Panc1 (cell line): ENCODE data around the gene GPR149.

Source experiments
- POLR2AphosphoS5 ChIP-seq: IDR thresholded peaks from 2 replicates; pipeline ENCODE4 v1.6.1; 2012; ENCODE audit warnings: mild to moderate bottlenecking, low read depth, low read length, moderate library complexity
- SIN3A ChIP-seq: IDR thresholded peaks from 2 replicates; pipeline ENCODE4 v1.6.1; 2012; ENCODE audit warnings: low read depth, mild to moderate bottlenecking, low read length, moderate library complexity, borderline replicate concordance; ENCODE audit not compliant: insufficient read depth
- TCF7L2 ChIP-seq: IDR thresholded peaks from 2 replicates; pipeline ENCODE4 v1.6.1; 2011; ENCODE audit warnings: mild to moderate bottlenecking, low read depth, low read length, inconsistent platforms
- TF ChIP-seq, protein P1 (sequence below): fragments of 450-650 bp; IDR thresholded peaks from 2 replicates; pipeline ENCODE4 v1.5.1; 2017; ENCODE audit warnings: mild to moderate bottlenecking
- TF ChIP-seq, protein P2 (sequence below), 2 experiments: IDR thresholded peaks; 2 replicates each; pipeline ENCODE4 v1.6.1; 2011 to 2012; ENCODE audit warnings: low read depth in 2 of 2, control low read depth in 1 of 2, low read length in 1 of 2, mild to moderate bottlenecking in 1 of 2, moderate library complexity in 1 of 2; ENCODE audit not compliant: insufficient read depth in 1 of 2

DNA sequence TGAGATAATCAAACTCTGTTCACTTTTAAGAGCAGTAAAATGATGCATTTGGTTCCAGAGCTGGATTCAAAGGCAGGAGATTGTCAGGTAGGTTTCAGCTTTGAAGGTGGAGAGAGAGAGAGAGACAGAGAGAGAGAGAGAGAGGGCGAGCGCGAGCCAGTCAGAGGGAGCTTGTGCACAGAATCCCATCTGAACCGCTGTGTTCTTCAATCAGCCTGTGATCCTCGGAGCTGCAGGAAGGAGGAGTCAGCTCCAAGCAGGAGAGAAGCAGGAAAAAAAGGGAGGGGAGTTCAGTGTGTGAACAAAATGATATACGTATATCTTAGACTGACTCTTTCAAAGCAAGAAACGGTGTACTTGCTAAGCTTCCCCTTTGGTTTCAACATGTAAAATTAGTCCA lies at the start of gene GPR149:
- TF ChIP-seq, protein P1, sequence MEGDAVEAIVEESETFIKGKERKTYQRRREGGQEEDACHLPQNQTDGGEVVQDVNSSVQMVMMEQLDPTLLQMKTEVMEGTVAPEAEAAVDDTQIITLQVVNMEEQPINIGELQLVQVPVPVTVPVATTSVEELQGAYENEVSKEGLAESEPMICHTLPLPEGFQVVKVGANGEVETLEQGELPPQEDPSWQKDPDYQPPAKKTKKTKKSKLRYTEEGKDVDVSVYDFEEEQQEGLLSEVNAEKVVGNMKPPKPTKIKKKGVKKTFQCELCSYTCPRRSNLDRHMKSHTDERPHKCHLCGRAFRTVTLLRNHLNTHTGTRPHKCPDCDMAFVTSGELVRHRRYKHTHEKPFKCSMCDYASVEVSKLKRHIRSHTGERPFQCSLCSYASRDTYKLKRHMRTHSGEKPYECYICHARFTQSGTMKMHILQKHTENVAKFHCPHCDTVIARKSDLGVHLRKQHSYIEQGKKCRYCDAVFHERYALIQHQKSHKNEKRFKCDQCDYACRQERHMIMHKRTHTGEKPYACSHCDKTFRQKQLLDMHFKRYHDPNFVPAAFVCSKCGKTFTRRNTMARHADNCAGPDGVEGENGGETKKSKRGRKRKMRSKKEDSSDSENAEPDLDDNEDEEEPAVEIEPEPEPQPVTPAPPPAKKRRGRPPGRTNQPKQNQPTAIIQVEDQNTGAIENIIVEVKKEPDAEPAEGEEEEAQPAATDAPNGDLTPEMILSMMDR: no peak
- TF ChIP-seq SIN3A (no peak), POLR2AphosphoS5 (no peak), TCF7L2 (no peak)
- TF ChIP-seq, protein P2, sequence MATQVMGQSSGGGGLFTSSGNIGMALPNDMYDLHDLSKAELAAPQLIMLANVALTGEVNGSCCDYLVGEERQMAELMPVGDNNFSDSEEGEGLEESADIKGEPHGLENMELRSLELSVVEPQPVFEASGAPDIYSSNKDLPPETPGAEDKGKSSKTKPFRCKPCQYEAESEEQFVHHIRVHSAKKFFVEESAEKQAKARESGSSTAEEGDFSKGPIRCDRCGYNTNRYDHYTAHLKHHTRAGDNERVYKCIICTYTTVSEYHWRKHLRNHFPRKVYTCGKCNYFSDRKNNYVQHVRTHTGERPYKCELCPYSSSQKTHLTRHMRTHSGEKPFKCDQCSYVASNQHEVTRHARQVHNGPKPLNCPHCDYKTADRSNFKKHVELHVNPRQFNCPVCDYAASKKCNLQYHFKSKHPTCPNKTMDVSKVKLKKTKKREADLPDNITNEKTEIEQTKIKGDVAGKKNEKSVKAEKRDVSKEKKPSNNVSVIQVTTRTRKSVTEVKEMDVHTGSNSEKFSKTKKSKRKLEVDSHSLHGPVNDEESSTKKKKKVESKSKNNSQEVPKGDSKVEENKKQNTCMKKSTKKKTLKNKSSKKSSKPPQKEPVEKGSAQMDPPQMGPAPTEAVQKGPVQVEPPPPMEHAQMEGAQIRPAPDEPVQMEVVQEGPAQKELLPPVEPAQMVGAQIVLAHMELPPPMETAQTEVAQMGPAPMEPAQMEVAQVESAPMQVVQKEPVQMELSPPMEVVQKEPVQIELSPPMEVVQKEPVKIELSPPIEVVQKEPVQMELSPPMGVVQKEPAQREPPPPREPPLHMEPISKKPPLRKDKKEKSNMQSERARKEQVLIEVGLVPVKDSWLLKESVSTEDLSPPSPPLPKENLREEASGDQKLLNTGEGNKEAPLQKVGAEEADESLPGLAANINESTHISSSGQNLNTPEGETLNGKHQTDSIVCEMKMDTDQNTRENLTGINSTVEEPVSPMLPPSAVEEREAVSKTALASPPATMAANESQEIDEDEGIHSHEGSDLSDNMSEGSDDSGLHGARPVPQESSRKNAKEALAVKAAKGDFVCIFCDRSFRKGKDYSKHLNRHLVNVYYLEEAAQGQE (IDR thresholded peaks at IDR 0.05; ENCODE audit: insufficient read depth in 1 of 2, low read depth in 2 of 2, low read length in 1 of 2): no peak
